ENCODE measurements around the gene UNKL.

The UNKL gene

DNA sequence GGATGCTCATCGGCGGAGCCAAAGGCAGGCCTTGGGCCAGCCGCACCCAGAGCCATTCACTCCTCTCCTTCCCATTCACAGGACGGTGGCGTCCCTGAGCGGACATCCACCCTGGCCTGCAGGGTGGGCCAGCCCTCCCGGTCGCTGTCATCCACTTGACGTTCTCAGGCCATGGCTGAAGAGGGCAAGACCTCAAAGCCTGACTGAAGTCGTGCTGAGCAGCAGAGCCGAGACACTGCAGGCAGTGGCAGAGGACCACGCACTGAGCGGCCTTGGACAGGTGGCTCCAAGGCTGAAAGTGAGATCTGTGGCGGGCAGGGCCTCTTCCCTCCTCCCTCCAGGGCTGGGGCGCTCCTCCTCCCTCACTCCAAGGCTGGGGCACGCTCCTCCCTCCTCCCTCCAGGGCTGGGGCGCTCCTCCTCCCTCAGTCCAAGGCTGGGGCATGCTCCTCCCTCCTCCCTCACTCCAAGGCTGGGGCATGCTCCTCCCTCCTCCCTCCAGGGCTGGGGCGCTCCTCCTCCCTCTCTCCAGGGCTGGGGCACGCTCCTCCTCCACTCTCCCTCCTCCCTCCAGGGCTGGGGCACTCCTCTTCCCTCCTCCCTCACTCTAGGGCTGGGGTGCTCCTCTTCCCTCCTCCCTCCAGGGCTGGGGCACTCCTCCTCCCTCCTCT is 38.6 kb downstream of the UNKL start:
- no peak for DNase-seq (ENCODE audit: low read depth, low spot score)

DNA sequence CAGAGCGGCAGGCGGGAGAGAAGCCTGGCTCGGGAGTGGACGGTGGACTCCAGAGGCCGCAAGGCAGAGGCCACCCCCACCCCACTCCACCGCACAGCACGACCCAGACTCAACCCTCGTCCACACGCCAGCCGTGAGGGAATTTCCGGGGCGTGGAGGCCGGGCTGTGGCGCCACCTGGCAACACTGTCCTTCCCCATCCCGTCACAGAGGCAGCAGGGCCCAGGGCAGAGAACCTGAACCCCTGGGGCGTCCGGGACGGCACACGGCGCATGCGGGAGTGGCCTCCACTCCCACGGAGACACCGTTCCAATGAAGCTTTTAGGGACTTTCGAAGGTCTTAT is 39.2 kb downstream of the UNKL start:
- no peak for DNase-seq (ENCODE audit: low read depth, low spot score)

DNA sequence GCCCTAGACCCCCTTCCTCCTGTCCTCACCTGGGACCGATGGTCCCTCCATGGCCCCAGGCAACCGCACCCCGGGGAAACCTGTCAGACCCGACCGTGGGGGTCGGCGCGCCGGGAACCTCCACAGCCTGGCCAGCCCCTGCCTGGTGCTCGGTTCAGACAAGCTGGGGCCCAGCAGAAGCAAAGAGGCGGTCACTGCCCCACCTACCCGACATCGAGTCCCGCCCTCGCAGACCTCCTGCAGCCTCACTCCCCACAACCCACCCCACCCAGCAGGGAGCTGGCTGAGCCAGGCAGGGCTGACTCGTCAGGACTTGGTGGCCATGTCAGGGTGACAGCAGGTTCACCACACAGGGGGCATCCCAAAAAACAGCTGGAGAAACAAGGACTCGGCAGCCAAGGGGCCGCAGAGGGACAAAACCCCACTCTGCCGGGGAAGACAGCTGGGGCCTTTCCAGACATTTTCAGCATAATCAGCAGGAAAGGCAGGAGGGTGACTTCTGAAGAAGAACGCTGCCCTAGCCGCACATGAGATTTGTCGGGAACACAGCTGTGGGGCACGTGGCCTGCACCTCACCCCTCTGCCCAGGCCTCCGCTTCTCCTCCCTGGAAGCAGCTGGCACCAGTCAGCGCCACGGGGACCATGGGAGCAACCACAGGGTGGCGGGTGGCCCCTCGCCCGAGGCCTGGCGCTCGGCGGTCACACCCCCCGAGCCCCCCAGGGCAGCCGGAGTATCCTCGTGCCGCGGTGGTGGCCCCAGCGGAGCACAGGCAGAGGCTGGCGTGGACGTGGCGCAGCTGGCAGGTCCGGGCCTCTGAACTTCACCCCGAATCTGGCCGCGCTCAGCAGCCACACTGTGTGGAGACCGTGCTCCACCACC is 39.8 kb downstream of the UNKL start:
- no peak for DNase-seq (ENCODE audit: low read depth, low spot score)

DNA sequence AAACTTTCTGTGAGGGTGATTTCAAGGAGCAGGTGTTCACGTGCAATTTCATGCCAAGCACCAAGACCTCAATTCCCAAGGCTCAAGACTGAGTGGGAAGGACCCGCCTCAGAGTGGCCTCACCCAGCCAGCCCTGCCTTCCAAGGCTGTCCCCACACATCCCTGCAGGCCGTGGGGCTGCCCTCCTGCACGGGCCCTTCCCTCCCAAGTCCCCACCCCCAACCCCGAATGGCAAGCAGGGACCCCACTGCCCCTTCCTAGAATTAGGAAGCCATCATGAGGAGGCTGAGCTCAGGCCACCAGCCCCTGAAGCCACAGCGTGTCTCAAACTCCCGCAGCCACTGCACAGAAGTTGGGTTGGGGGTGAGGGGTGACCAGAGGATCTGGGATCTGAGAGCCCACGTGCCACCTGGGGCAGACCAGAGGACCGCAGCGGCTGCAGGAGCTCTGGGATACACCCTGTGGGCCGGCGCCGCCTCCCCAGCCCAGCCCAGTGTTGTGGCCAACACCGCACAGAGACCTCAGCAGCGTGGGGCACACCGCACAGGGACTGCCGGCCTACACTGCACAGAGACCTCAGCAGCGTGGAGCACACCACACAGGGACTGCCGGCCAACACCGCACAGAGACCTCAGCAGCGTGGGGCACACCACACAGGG is 42.1 kb downstream of the UNKL start:
- DNase-seq (ENCODE audit: low read depth, low spot score): no peak

DNA sequence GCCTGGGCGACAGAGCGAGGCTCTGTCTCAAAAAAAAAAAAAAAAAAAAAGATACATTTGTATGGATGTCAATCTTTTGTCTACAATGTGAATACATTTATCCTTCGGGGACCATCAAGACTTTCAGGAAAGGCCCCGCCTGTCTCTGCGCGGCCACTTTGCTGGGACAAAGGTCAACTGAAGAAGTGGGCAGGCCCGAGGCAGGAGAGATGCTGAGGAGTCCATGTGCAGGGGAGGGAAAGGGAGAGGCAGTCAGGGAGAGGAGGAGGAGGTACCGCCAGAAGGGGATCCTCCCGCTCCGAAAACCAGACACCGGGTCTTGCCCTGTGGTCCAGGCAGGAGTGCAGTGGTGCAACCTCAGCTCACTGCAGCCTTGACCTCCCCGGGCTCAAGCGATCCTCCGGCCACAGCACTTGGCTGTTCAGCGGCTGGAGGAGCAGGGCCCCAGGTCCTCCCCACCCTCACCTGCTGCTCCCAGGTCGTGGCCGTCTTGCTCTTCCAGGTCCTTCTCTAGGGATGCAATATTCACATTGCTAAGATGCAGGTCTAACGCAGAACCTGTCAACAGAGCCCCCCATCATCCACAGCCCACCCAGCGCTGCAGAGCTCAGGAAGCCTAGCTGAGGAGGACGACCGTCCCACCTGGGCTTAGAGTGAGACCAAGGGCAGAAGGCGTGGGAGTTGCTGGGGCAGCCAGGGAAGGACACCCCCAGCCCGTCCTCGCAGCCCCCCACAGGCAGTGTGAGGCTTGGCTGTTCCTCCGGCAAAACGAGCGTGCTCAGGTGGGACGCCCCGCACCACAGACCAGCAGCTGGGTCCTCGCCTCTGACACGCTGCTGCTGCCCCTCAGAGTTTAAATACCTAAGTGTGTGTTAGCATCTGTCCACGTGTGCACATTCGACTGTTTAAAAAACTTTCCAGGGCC is 43.2 kb downstream of the UNKL start:
- DNase-seq (ENCODE audit: low read depth, low spot score): no peak

DNA sequence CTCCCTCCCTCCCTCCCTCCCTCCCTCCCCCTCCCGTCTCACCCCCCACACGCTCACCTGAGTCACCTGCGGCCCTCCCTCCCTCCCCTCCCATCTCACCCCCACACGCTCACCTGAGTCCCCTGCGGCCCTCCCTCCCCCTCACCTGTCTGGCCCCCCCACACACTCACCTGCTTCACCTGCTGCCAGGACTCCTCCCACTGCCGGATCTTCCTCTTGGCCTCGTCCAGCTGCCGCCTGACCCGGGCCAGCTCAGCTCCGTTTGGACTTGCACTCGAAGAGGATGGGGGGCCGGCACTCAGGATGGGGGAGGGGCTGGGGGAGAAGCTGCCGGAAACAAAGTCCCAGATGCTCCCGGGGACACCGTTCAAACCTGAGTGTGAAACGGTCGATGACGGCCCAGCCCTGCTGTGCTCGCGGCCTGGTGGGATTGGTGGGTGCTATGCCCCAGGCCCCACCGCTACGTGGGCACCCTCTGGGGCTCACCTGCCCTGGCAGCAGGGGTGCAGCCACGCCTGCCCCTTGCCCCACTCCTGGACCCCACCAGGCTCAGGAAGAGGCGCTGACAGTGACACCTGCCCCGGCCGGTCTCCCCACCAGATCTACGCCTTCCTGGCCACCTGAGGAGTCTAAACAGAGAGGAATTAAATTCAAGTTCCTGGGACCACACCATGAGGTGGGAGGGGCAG is 46.9 kb downstream of the UNKL start:
- no peak for DNase-seq (ENCODE audit: low read depth, low spot score)

DNA sequence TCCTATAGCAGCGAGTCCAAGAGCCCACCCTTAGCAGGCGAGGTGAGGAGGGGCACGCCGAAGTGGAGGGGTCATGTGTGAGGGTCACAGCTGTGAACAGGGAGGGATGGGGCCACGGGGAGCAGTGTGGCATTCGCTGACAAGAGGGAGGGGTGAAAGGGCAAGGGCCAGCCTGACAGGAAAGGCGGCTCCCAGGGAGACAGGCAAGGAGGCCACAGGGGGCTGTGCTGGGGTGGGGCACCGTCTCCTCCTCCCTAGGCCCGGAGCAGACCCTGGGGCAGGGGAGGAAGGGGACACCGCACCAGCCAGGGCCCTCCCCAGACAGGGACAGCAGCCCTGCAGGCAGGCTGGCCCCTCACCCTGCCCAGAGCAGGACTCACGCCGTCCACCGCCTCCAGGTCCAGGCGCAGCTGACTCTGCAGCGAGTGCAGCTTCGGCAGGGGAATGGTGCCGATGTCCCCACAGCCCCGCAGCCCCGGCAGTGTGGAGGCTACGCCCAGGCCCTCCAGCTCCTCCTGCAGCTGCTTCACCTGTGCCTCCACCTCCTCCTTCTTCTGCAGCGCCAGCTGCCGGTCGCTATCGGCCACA is 47.7 kb downstream of the UNKL start:
- no peak for DNase-seq (ENCODE audit: low read depth, low spot score)

DNA sequence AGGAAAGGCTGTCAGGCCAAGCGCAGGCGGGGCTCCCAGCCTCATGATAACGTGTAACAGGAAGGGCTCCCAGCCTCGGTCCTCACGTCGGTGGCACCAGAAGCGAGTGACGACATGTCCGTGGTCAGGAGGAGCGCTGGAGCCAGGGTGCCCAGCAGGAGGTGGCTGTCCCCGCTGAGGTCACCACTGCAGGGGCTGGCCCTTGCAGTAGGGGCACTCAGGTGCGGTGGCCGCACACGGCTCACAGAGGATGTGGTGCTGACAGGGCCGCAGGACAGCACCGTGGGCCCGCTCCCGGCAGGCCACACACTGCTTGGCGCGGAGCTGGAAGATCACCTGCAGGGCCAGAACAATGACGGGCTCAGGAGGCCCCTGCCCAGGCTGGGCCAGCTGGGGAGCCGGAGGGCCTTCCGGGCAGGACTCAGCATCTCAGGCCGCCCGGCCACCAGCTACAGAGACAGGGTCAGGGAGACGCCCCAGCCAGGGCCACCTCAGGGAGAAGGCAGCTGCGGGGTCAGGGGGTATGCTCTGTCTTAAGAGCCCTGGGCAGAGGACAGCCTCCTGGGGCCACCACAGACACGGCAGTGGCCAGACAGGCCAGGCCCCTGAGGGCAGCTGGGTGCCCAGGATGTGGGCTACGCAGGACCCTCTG is 48.3 kb downstream of the UNKL start:
- DNase-seq (ENCODE audit: low read depth, low spot score): no peak

DNA sequence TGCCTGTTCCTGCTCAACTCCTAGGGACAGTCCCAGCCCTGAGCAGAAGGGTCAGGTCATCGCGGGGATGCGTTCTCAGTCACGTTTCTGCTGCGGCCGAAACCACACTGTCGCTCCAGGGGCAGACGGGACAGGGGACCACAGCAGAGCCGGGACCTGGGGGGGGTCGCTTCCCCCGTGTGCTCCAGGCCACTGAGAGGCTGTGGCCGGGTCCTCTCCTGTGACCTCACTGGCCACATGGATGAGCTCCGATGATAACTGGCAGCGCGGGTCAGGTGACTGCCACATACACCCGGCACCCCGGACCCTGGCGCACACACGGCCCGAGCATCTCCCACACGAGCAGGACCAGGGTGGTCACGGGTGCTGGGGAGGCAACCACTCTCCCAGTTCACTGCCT is 50.0 kb downstream of the UNKL start:
- DNase-seq (ENCODE audit: low read depth, low spot score): no peak

DNA sequence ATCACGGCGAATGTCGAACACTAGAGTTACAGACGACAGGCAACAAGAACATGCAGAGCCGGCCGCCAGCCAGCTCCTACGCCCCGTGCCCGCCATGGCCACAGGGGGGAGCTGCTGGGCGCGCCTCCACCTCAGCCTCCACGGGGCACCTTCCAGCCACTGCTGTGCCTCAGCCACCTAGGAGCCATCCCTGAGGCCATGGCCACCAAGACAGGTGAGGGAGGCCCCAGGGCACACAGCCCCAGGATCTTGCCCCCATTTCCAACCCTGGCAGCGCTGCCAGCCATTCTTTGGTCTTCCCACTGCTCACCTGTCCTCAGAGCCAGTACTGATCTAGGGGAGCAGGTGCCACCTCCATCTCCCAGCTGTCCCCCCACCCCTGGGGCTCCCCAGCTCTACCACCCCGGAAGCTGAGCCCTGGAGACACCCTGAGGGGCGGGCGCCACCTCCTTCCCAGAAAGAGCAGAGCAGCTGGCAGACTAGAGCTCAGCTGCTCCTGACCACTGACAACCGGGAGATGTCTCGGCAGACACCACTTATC is 50.9 kb downstream of the UNKL start:
- DNase-seq (ENCODE audit: low read depth, low spot score): no peak

DNA sequence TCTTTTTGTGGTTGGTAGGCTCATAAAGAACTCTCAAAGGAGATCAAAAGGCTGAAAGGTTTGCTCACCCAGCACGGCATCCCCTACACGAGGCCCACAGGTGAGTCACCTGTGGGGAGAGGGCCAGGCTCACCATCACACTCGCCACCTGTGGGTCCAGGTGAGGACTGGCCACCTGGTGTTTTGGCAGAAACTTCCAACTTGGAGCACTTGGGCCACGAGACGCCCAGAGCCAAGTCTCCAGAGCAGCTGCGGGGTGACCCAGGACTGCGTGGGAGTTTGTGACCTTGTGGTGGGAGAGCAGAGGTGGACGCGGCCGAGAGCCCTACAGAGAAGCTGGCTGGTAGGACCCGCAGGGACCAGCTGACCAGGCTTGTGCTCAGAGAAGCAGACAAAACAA is 51.7 kb downstream of the UNKL start:
- DNase-seq (ENCODE audit: low read depth, low spot score): no peak

DNA sequence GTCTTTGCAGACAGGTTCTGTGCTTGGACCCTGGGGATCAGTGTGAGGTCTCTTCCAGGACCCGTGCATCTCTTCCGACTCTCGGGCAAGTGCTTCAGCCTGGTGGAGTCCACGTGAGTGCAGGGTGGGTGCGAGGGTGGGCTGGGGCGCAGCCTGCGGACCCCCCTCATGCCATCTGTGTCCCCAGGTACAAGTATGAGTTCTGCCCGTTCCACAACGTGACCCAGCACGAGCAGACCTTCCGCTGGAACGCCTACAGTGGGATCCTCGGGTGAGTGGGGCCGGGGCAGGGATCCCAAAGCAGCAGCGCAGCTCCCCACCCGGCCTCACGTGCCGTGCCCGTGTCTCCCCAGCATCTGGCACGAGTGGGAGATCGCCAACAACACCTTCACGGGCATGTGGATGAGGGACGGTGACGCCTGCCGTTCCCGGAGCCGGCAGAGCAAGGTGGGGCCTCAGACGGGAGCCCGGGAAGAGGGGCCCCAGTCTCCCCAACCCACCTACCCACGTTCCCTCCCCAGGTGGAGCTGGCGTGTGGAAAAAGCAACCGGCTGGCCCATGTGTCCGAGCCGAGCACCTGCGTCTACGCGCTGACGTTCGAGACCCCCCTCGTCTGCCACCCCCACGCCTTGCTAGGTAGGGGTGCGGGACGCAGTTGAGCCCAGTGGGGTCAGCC is 52.7 kb downstream of the UNKL start:
- no peak for DNase-seq (ENCODE audit: low read depth, low spot score)

DNA sequence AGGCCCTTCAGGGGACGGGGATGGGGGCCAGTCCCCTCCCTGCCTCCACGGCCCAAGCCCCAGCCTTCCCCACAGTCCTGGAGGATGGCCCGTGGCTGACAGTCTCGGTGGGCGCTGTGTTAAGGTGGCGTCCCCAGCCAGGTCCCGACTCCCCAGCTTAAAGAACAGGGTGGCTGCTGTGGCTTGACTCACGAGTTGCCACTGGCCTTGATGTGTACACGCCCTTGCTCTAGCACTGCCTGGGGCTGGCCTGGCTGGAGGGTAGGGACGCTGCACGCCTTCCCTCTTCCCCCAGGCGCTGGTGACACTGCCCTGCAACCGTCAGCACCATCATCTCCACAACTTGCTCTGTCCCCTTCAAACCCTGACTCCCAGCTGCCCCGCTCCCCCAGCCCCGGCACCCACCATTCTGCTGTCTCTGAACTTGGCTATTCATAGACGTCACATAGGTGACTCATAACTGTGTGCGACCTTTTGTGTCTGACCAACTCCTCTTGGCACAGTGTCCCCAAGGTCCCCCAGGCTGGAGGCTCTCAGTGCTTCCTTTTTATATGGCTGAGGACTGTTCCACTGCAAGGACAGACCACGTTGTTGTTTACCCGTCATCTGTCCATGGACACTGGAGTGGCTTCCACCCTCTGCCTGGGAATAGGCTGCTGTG is 56.5 kb downstream of the UNKL start:
- no peak for DNase-seq (ENCODE audit: low read depth, low spot score)

DNA sequence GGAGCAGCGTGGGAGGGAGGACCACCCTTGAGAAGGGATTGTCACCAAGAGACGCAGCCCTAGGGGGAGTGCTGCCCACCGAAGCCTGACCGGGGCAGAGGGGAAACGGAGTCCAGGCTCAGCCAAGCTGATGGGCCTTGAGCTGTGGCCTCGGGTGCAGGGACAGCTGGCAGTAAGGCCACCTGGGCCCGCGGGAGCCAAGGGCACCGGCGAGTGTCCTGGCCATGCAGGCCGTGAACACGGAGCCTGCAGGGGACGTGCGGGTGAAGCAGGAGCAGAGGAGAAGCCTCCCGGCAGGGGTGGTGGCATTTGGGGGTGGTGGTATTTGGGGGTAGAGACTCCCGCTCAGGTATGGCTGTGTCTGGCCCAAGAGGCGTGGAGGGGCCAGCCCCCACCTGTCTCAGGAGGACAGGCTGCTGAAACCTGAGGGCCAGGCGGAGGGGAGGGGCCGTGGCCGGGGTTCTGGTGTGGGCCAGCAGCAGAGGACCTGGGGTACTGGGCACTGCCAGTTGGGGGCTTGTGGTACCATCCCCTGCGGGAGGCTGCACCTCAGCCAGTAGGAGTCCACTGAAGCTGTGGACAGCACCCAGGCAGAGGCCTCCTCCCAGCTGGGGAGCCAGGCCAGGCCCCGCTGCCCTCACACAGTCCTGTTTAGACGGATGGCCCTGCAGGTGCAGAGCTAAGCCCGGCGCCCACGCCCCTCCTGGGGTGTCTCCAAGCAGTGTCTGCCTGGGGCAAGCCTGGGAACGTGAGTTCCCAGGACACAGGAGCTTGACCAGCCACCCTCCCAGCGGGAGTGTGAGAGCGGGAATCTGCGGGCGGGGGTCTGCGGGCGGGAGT is 58.2 kb downstream of the UNKL start:
- DNase-seq (ENCODE audit: low read depth, low spot score): no peak

DNA sequence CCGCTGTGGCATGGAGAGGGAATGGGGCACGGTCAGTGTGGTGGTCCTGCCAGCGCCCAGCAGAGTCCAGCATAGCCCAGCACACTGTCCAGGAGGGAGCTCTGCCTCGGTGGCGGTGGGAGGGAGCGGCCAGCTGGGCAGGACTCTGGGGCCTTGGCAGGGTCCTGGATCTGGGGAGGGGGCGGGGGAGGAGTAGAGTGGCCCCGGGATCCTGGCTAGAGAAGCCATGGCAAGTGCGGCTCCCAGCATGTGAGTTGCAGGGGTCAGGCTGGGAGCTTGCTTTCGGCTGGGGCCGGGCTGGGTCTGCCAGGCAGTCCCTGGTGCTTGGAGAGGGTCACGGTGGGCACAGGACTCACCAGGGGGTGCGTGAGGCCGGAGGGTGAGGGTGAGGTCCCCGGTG is 58.9 kb downstream of the UNKL start:
- no peak for DNase-seq (ENCODE audit: low read depth, low spot score)

DNA sequence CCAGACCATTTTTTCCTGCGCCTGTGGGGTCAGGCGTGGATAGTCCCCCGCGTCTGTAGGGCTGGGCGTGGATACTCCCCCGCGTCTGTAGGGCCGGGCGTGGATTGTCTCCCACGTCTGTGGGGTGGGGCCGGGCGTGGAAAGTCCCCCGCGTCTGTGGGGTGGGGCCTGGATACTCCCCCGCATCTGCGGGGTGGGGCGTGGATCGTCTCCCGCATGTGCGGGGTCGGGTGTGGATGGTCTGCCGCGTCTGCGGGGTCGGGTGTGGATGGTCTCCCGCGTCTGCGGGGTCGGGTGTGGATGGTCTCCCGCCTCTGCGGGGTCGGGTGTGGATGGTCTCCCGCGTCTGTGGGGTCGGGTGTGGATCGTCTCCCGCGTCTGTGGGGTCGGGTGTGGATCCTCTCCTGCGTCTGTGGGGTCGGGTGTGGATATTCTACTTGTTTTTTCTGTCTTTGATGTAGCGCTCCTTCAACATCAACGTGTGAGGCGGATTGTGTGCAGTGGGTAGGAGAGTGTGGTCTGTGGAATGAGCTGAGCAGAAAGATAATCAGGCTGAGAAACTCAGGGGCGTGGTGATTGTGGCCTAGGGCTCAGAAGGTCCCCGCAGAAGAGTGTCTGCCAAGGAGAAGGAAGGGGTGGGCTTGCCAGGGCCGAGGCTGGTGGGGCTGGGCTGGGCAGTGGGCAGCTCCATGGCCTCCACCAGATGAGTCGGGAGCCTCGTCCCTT is 59.5 kb downstream of the UNKL start:
- DNase-seq (ENCODE audit: low read depth, low spot score): no peak

Measured in brain pericyte (primary cell).